GM21825 (cell line): ENCODE measurements around the gene HEMGN.
"Not testable (repeated sequence)": the region's sequence is repeated elsewhere in the genome, so short reads cannot be mapped to it uniquely, and the experiment has no call there.

Source experiments
- ATAC-seq: cut with Tn5 transposase; IDR thresholded peaks from one replicate; pipeline ENCODE4 v1.9.1; 2021; ENCODE audit warnings: mild to moderate bottlenecking, moderate library complexity; ENCODE audit not compliant: unreplicated experiment

HEMGN gene

GRCh38 chr9:97966493-97966892 lies 28.5 kb upstream of the HEMGN start:
- ATAC-seq, result no peak

DNA sequence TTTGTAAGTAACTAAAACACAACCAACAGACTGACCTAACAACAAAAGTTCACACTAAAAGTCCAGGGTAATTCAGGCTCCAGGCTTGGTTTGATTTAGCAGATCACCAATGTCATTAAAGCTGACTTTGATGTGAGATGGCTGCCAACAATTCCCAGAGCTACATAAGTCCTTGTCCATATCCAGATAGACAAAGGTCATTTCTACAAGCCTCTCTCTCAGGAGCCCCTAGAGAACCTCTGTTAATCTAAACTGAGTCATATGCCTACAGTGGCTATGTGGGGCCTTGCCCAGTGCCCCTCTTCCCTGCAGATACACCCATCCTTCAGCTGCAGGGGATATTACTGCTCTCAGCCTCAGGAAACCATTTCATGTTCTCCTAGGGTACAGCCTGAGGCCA lies 26.9 kb upstream of the HEMGN start:
- ATAC-seq, result no peak

- no peak for ATAC-seq
Measured at GRCh38 chr9:97963232-97963631, 25.3 kb upstream of the HEMGN start.

- no peak for ATAC-seq
Measured at GRCh38 chr9:97962575-97962974, 24.6 kb upstream of the HEMGN start.

GRCh38 chr9:97962136-97962535 lies 24.2 kb upstream of the HEMGN start:
- ATAC-seq, result no peak

- ATAC-seq, result no peak
Measured at GRCh38 chr9:97961361-97961760, 23.4 kb upstream of the HEMGN start.

DNA sequence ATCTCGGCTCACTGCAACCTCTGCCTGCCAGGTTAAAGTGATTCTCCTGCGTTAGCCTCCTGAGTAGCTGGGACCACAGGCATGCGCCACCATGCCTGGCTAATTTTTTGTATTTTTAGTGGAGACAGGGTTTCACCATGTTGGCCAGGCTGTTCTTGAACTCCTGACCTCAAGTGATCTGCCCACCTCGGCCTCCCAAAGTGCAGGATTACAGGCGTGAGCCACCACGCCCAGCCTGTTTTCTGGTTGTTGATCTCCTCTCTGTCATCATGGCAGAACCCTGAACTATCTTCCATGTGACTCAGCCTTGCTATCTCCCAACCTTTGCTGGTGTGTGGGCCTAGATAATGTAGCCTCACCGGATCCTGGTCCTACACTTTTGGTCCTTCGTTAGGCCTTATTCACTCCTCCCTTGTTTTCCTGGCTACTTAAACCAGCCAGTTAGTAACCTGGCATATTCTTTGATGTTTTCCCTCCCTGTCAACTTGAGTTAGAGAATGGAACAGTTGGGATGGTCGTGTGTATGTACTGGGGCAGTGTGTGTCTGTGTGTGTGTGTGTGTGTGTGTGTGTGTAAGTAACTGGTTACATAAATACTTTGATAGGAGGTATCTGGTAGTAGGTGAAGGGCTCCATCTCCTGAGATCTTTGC lies 22.8 kb upstream of the HEMGN start:
- ATAC-seq, result not testable (repeated sequence)

DNA sequence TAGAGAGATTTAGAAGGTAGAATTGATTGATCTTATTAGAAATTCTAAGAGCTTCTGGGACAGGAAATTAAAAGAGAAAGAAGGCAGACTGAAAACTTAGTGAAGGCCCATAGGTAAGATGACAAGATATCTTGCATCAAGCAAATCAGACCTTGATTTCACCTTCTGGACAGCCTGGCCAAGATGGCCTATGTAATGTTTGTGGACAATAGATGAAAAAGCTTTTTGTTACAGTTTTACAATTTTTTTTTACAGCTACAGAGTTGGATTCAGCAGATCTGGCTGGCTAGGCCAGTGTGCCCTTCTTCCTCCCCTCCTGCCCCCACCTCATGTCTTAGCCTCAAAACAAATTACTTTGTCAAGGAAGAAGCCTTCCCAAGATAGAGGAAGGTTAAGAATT lies 21.6 kb upstream of the HEMGN start:
- no peak for ATAC-seq

DNA sequence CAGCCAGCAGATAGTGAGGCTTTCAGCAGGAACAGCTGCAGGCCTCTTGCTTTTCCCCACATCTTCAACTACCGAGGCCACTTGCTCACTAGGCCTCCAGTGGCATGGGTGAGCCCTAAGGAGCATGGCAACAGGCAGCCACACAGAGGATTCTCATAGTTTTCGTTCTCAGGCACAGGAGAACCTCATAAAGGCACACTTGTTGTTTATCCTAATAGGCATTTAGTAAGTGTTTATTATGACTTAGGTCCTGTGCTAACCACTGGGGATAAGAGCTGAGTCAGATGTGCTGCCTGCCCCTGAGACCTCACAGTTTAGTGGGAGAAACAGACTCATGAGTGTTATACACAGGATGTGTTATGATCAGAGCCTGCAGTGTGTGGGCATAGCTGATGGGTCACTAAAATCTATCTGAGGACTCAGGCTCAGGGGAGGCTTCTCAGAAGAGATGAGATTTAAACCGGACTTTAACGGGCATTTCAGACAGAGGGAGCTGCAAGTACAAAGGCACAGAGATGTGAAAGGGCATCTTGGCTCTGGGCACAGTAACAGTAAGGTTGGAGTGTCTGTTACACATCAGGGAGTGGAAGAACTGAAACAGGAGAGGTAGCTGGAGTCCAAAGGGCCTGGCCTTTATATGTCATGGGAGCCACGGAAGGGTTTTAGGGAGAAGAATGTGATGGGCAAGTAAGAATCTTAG lies 21.0 kb upstream of the HEMGN start:
- no peak for ATAC-seq

- ATAC-seq, result no peak
Measured at GRCh38 chr9:97956331-97956730, 18.4 kb upstream of the HEMGN start.

DNA sequence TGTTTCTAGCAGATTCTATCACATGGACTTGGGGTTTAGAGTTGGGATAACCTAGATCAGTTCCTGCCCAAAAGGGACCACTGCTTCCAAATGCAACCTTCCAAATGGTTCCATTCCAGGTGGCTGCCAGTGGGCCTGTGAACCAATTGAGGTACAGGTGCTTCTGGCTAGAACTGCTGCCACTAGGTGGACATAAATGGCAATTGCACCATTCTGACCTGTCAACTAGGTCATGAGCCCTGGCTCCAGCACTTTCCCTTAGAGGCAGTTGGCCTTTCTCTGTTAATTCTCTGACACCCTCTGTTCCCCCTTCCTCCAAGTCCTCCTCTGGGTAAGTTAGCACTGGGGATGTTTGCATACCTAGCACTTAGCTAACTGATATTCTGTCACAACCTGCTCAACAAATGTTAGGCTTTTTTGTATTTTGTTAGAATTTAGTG lies 16.6 kb upstream of the HEMGN start:
- ATAC-seq, result no peak

- not testable (repeated sequence) for ATAC-seq
Measured at GRCh38 chr9:97950873-97951272, 12.9 kb upstream of the HEMGN start.

DNA sequence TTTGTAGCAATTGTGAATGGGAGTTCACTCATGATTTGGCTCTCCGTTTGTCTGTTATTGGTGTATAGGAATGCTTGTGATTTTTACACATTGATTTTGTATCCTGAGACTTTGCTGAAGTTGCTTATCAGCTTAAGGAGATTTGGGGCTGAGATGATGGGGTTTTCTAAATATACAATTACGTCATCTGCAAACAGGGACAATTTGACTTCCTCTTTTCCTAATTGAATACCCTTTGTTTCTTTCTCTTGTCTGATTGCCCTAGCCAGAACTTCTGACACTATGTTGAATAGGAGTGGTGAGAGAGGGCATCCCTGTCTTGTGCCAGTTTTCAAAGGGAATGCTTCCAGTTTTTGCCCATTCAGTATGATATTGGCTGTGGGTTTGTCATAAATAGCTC lies 9.1 kb upstream of the HEMGN start:
- not testable (repeated sequence) for ATAC-seq

GRCh38 chr9:97945470-97945869 lies 7.5 kb upstream of the HEMGN start:
- ATAC-seq, result not testable (repeated sequence)

DNA sequence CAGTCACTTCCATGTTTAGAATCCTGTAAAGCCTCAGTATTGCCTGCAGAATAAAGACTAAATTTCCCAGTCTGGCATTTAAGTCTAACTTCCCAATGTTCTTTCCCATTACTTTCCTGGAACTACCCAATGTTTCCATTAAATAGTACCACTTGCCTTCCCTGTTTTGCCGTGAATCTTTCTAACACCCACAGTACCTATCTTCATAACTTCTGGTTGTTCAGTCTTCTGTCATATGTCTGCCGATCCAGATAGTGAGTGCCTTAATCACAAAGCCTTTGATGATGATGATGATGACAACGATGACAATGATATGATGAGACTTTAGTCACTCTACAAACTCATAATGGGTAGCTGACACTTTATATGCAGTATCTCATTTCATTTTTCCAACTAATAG lies 6.6 kb upstream of the HEMGN start:
- no peak for ATAC-seq

DNA sequence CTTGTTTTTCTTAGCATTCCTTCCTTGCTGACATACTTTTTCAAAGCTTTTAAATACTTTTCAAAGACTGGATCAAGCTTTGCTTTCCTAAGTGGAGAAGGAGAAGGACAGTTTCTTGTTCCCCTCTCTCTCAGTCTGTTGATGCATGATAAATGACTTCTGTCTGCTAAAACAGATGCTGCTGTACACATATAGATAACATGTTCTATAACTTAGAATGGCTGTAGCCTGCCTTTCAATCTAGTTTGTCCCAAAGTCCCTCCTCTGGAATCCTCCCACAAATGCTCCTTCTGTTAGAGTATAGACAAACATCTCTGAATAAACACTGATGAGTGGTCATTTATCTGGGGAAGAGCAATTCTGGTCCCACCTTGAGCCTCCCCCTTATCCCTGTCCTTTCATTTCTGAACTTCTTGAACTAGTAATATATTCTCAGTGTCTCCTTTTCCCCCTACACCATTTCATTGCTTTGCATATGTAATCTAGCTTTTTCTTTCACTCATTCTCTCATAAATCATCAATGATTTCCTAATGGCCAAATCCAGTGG lies 5.4 kb upstream of the HEMGN start:
- ATAC-seq, result no peak

DNA sequence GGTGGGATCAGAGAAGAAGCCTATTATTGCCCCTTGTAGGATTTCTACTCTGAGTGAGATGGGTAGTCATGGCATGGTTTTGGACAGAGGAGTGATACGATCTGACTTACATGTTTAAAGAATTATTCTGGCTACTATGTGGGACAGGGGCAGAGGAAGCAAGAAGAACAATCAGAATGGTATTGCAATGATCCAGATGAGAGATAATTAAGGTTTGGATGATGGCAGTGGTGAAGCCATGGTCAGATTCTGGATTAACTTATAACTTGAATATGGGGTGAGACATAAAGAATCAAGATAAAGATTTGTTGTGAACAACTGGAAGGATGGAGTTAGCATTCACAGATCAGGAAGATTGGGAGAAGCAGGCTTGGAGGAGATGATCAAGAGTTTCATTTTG lies 3.4 kb upstream of the HEMGN start:
- no peak for ATAC-seq

- ATAC-seq, result no peak
Measured at GRCh38 chr9:97940741-97941140, 2.8 kb upstream of the HEMGN start.

GRCh38 chr9:97940233-97940632 lies 2.3 kb upstream of the HEMGN start:
- ATAC-seq, result no peak

- no peak for ATAC-seq
Measured at GRCh38 chr9:97936998-97937397, 974 bp downstream of the HEMGN start.

- no peak for ATAC-seq
Measured at GRCh38 chr9:97935276-97935675, 2.7 kb downstream of the HEMGN start.

- ATAC-seq, result no peak
Measured at GRCh38 chr9:97934321-97935115, 3.5 kb downstream of the HEMGN start.
